ENCODE data around the gene BTBD9. TPM values are rescaled to one million over a fixed set of nuclear protein-coding genes. Genes with fewer than 3 reads are reported as not detected.

BTBD9 gene
- total RNA-seq, 2 donors from 2014 or later = 14.2 to 18.2 TPM

- Histone ChIP-seq H3K27me3 (no peaks in the 10 kb centered on the region), H3K9me3 (no peaks in the 10 kb centered on the region), H3K36me3 (no peaks in the 10 kb centered on the region), H3K4me1 (no peaks in the 10 kb centered on the region), H3K4me3 (no peak overlapping the region), H3K27ac (no peak overlapping the region)
- no peak for DNase-seq (ENCODE audit: low spot score)
- TF ChIP-seq, protein P1, sequence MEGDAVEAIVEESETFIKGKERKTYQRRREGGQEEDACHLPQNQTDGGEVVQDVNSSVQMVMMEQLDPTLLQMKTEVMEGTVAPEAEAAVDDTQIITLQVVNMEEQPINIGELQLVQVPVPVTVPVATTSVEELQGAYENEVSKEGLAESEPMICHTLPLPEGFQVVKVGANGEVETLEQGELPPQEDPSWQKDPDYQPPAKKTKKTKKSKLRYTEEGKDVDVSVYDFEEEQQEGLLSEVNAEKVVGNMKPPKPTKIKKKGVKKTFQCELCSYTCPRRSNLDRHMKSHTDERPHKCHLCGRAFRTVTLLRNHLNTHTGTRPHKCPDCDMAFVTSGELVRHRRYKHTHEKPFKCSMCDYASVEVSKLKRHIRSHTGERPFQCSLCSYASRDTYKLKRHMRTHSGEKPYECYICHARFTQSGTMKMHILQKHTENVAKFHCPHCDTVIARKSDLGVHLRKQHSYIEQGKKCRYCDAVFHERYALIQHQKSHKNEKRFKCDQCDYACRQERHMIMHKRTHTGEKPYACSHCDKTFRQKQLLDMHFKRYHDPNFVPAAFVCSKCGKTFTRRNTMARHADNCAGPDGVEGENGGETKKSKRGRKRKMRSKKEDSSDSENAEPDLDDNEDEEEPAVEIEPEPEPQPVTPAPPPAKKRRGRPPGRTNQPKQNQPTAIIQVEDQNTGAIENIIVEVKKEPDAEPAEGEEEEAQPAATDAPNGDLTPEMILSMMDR (IDR thresholded peaks at IDR 0.05) = no peak
Observed at GRCh38 chr6:38192011-38192410, 447.7 kb downstream of the BTBD9 start.

GRCh38 chr6:38191418-38191817 lies 448.3 kb downstream of the BTBD9 start:
- Histone ChIP-seq H3K9me3 (no peaks in the 10 kb centered on the region), H3K4me3 (no peak overlapping the region), H3K36me3 (no peaks in the 10 kb centered on the region), H3K4me1 (no peaks in the 10 kb centered on the region), H3K27me3 (no peaks in the 10 kb centered on the region), H3K27ac (no peak overlapping the region)
- no peak for DNase-seq (ENCODE audit: low spot score)
- TF ChIP-seq, protein P1 (IDR thresholded peaks at IDR 0.05) = no peak

GRCh38 chr6:38188677-38189335 lies 450.9 kb downstream of the BTBD9 start:
- Histone ChIP-seq H3K4me1 (no peaks in the 10 kb centered on the region), H3K9me3 (no peaks in the 10 kb centered on the region), H3K27ac (no peak overlapping the region), H3K36me3 (no peaks in the 10 kb centered on the region), H3K4me3 (no peak overlapping the region), H3K27me3 (no peaks in the 10 kb centered on the region)
- DNase-seq (ENCODE audit: low spot score) = no peak
- TF ChIP-seq, protein P1 (IDR thresholded peaks at IDR 0.05) = no peak

DNA sequence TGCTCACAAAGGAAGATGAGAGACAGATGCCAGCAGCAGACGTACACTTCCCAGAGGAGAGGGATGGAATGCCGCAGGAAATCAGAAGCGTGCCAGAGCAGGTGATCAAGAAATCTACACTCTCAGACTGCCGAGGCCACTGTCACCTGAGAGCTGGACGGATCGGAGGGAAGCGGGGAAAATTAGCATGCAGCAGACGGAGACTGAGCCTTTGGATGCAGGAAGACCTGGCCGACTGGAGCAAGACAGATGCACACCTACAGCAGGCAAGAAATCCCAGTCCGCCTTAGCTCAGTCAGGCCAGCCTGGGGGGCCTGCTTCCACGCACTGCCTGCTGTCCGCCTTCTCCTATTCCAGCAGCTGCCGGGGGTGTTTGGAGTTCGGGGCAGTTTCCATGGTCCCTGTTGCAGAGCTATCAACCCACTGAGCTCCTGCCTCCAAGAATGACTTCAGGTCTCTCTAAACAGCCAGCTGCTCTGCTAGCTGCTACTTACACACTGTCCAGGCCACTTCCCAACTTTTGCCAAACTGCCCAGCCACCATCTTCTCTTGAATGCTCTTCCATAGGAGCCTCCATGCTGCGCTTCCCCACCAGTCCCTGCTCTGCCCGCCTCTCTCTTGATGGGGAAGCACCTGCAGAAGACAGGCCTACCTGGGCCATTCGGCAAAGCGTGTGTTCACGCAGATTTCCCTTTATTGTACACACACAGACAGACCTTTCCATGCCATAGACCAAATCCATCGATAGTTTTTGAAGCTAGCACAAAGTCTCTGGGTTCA lies 451.7 kb downstream of the BTBD9 start:
- H3K4me1 ChIP-seq = no peaks in the 10 kb centered on the region
- no peaks in the 10 kb centered on the region for H3K36me3 ChIP-seq
- H3K27ac ChIP-seq = no peak overlapping the region
- H3K9me3 ChIP-seq = no peaks in the 10 kb centered on the region
- no peak for DNase-seq (ENCODE audit: low spot score)
- H3K27me3 ChIP-seq = no peaks in the 10 kb centered on the region
- TF ChIP-seq, protein P1 (IDR thresholded peaks at IDR 0.05) = no peak
- no peak overlapping the region for H3K4me3 ChIP-seq

DNA sequence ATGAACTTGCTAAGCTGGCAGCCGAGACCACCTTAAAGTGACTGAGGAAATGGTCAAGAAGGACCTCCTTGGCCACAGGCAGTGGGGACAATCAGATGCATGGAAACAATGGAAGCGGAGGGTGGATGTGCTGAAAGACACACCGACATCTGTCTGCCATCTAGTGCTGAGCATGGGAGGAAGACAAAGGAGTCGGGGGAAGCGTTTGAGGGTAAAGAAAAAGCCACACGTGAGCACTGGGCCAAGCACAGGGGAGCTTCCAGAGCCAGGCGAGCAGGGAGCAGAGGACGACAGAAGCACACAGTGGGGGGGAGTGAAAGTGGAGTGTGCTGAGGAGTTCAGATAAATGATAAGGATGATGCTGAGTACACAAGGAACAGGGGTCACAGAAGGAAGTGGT lies 452.4 kb downstream of the BTBD9 start:
- no peak overlapping the region for H3K4me3 ChIP-seq

More for the DNA sequence above, 452.4 kb downstream of the BTBD9 start:
- H3K27me3 ChIP-seq = no peaks in the 10 kb centered on the region
- TF ChIP-seq, protein P1 (IDR thresholded peaks at IDR 0.05) = no peak
- H3K27ac ChIP-seq = no peak overlapping the region
- DNase-seq (ENCODE audit: low spot score) = no peak
- H3K9me3 ChIP-seq = no peaks in the 10 kb centered on the region
- H3K36me3 ChIP-seq = no peaks in the 10 kb centered on the region
- H3K4me1 ChIP-seq = no peaks in the 10 kb centered on the region

All from right atrium auricular region (tissue), 2 donors.